Head of caudate nucleus (tissue), 42 donors: ENCODE measurements around the gene MTFP1.

Experiments used
- DNase-seq, 42 donors: peaks; one replicate each; pipeline versions ENCODE4 v3.0.0 to v3.0.0-alpha.2; 2020 to 2021; ENCODE audit warnings: mixed read lengths in 7 of 42
- intact Hi-C: fragments of 100-400 bp; cut with DNase I; formaldehyde crosslinking; loops from one replicate; pipeline ENCODE4 v1.15.0; 2022

Gene MTFP1

DNA sequence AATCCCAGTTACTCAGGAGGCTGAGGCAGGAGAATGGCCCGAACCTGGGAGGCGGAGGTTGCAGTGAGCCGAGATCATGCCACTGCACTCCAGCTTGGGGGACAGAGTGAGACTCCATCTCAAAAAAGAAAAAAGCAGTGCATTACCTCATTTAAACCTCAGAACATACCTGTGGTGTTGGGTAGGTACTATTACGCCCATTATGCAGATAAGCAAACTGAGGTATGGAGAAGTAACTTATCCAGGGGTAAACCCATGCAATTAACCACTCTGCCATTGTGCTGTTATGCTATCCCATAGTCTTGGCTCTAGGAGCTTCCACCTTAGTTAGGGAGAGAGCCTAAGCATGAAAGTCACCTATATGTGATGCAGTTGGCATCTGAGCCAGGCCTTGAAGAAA is 48.6 kb downstream of the MTFP1 start:
- intact Hi-C loops, result no loop called here
- no peak for DNase-seq

- intact Hi-C loops, result no loop called here
- no peak for DNase-seq
Measured at GRCh38 chr22:30474683-30475424, 49.3 kb downstream of the MTFP1 start.
